GM12878 (cell line): ENCODE results near the gene COX4I2. TPM values are rescaled to one million over a fixed set of nuclear protein-coding genes. Genes with fewer than 3 reads are reported as not detected.
A peak's percentile ranks its signal among the peaks of the same experiment; 100 is the strongest.

ENCODE experiments used
- ATAC-seq: fragments of 200-7000 bp; cut with Tn5 transposase; 3 replicates; pipeline ENCODE4 v1.9.1; 2020; ENCODE audit warnings: mild to moderate bottlenecking, moderate library complexity
- BruUV-seq: library from RNA; stranded (reverse); fragments of 400-500 nt; replicated peaks from 2 replicates; lab custom pipeline; 2021; lab: Mats Ljungman, UMichigan
- CTCF ChIA-PET: fragments of 300-600 bp; sonication (Branson Sonifier 250); formaldehyde crosslinking; extraction: SDS; loops from one replicate; lab custom pipeline; 2021; ENCODE audit warnings: inconsistent platforms; lab: Yijun Ruan, JAX
- POLR2A ChIA-PET: fragments of 350-600 bp; formaldehyde crosslinking; extraction: SDS; loops from one replicate; lab custom pipeline; 2021; ENCODE audit warnings: inconsistent platforms; lab: Charles Lee
- RAD21 ChIA-PET: fragments of 300-600 bp; sonication (Branson Sonifier 250); formaldehyde crosslinking; loops from one replicate; lab custom pipeline; 2023; ENCODE audit warnings: antibody characterized with exemption; ENCODE audit not compliant: unreplicated experiment; lab: Charles Lee
- SMC1A ChIA-PET: fragments of 300-600 bp; sonication (Branson Sonifier 250); formaldehyde crosslinking; loops from one replicate; lab custom pipeline; 2023; ENCODE audit not compliant: unreplicated experiment, uncharacterized antibody; lab: Charles Lee
- DNase-seq: peaks from one replicate; pipeline ENCODE4 v3.0.0-alpha.2; 2011; ENCODE audit warnings: low read depth, low spot score
- FAIRE-seq: peaks from 3 replicates; lab custom pipeline; 2011; peaks lifted over from hg19 to GRCh38; lab: Jason Lieb, UNC
- H2AFZ ChIP-seq: 2 replicates; pipeline ENCODE4 v1.6.0; 2011; ENCODE audit warnings: low read depth, low read length, control low read depth; ENCODE audit not compliant: control insufficient read depth
- H3K27ac ChIP-seq: 2 replicates; pipeline ENCODE4 v1.5.1; 2011; ENCODE audit warnings: control low read depth; ENCODE audit not compliant: control insufficient read depth, insufficient read depth
- H3K27me3 ChIP-seq, 2 experiments: replicated peaks in 1 of 2; 2 replicates each; pipeline versions ENCODE4 v1.6.0 to v1.6.1; 2011; ENCODE audit warnings: low read length in 1 of 2; ENCODE audit not compliant: control insufficient read depth in 2 of 2, insufficient read depth in 2 of 2
- H3K36me3 ChIP-seq, 2 experiments: 2 replicates each; pipeline ENCODE4 v1.5.1; 2011; ENCODE audit warnings: low read length in 1 of 2; ENCODE audit not compliant: control insufficient read depth in 2 of 2, insufficient read depth in 2 of 2
- H3K4me1 ChIP-seq: 2 replicates; pipeline ENCODE4 v1.6.1; 2011; ENCODE audit warnings: mild to moderate bottlenecking, low read length, moderate library complexity, mixed read lengths; ENCODE audit not compliant: control insufficient read depth, insufficient read depth
- H3K4me2 ChIP-seq: 2 replicates; pipeline ENCODE4 v1.6.0; 2011; ENCODE audit warnings: control low read depth; ENCODE audit not compliant: control insufficient read depth, insufficient read depth
- H3K4me3 ChIP-seq: fragments of 200-600 bp; sonication (generic); 2 replicates; pipeline ENCODE4 v1.5.1; 2016
- H3K79me2 ChIP-seq: 2 replicates; pipeline ENCODE4 v1.6.0; 2011; ENCODE audit warnings: low read length; ENCODE audit not compliant: control insufficient read depth, insufficient read depth
- H3K9ac ChIP-seq: 2 replicates; pipeline ENCODE4 v1.8.0; 2011; ENCODE audit warnings: low read length, control low read depth, mixed read lengths; ENCODE audit not compliant: control insufficient read depth, insufficient read depth
- H3K9me3 ChIP-seq: replicated peaks from 3 replicates; pipeline ENCODE4 v1.5.1; 2011; ENCODE audit warnings: mild to moderate bottlenecking, low read length; ENCODE audit not compliant: control insufficient read depth, insufficient read depth
- H4K20me1 ChIP-seq: 2 replicates; pipeline ENCODE4 v1.6.0; 2011; ENCODE audit not compliant: control insufficient read depth, insufficient read depth
- CBFB ChIP-seq: IDR thresholded peaks from 2 replicates; pipeline ENCODE4 v1.6.1; 2016; ENCODE audit warnings: antibody characterized with exemption, low read depth
- FOXK2 ChIP-seq: fragments of 450-650 bp; IDR thresholded peaks from 2 replicates; pipeline ENCODE4 v1.6.1; 2017; ENCODE audit warnings: mild to moderate bottlenecking, moderate library complexity
- IKZF1 ChIP-seq: fragments of 450-650 bp; conservative IDR thresholded peaks from 2 replicates; pipeline ENCODE4 v1.6.1; 2017; ENCODE audit warnings: antibody characterized with exemption, mild to moderate bottlenecking
- MTA3 ChIP-seq: IDR thresholded peaks from 2 replicates; pipeline ENCODE4 v1.6.1; 2012; ENCODE audit warnings: low read length, inconsistent platforms, borderline replicate concordance
- ZNF384 ChIP-seq: IDR thresholded peaks from 2 replicates; pipeline ENCODE4 v1.6.1; 2012; ENCODE audit warnings: low read depth, mild to moderate bottlenecking, low read length, improper control_type of control experiment, borderline replicate concordance
- ZSCAN29 ChIP-seq: fragments of 450-650 bp; IDR thresholded peaks from 2 replicates; pipeline ENCODE4 v1.6.1; 2017; ENCODE audit warnings: mild to moderate bottlenecking, moderate library complexity
- WGBS: methylation state at CpG from one replicate; pipeline ENCODE4 v1.1.6; 2016; ENCODE audit warnings: low lambda C conversion rate; ENCODE audit not compliant: insufficient replicate concordance, insufficient coverage; ENCODE audit errors: missing lambda C conversion rate; 5-methylcytosine and 5-hydroxymethylcytosine counted together
- in situ Hi-C: fragments of 300-500 bp; cut with MboI; formaldehyde crosslinking; loops from 9 replicates; pipeline ENCODE4 v1.14.3; 2018; ENCODE audit warnings: mixed read lengths
- intact Hi-C: fragments of 100-400 bp; cut with micrococcal nuclease; formaldehyde crosslinking; loops from one replicate; pipeline ENCODE4 v1.14.2; 2022; ENCODE audit not compliant: unreplicated experiment
- polyA plus RNA-seq, 11 experiments: library from polyadenylated mRNA; depleted of rRNA in 4 of 11; unstranded in 6 of 11; stranded (reverse) in 5 of 11; fragments of >200 nt; fragmentation: Nextera tagmentation in 4 of 11; fragmentation: Illumina TruSeq in 1 of 11; extraction: Ambion mirVana in 4 of 11; extraction: Trizol in 1 of 11; gene quantifications; 1 replicate in 1 of 11; 2 replicates in 10 of 11; pipeline versions ENCODE4 v1.2.1 to v1.2.3, GENCODE V29; 2011 to 2016; ENCODE audit warnings: inconsistent platforms in 2 of 11, missing spikeins in 2 of 11, low read depth in 1 of 11
- total RNA-seq, 4 experiments: library from RNA; depleted of rRNA in 3 of 4; stranded (reverse); fragments of >200 nt in 3 of 4; fragmentation: Illumina TruSeq in 1 of 4; extraction: Trizol in 1 of 4; gene quantifications; 2 replicates each; pipeline versions ENCODE4 v1.2.1 to v1.2.3, GENCODE V29; 2013 to 2021
- TF ChIP-seq, protein P1 (sequence below): fragments of 450-650 bp; IDR thresholded peaks from 2 replicates; pipeline ENCODE4 v1.6.1; 2016; ENCODE audit warnings: mild to moderate bottlenecking

The COX4I2 gene
- total and polyA plus RNA-seq, 10 of the 15 experiments (the other 5 are each of a cell fraction or from before 2014, with no cell fraction given) = not detected

GRCh38 chr20:31594558-31595379 lies 42.9 kb upstream of the COX4I2 start:
- Histone ChIP-seq H4K20me1 (no peaks in the 10 kb centered on the region), H3K4me3 (no peak overlapping the region), H3K4me2 (no peak overlapping the region; the same call in 1 of the 2 replicates), H3K27ac (no peak overlapping the region), H3K9ac (no peak overlapping the region), H3K9me3 (no peaks in the 10 kb centered on the region), H2AFZ (no peak overlapping the region), H3K4me1 (peaks cover 6% of the 10 kb centered on the region), H3K79me2 (no peaks in the 10 kb centered on the region), H3K36me3 (no peaks in the 10 kb centered on the region), H3K27me3 (no peaks in the 10 kb centered on the region)
- DNase-seq = no peak
- BruUV-seq = no TSS peak
- no peak for FAIRE-seq
- 71% methylated on average over 11 of the region's 11 CpGs for WGBS
- TF ChIP-seq ZSCAN29 (no peak), FOXK2 (0 out of 2 replicates have a peak, but pooled peaks have one; percentile 36), MTA3 (no peak), ZNF384 (no peak), CBFB (no peak), IKZF1 (no peak)
- TF ChIP-seq, protein P1, sequence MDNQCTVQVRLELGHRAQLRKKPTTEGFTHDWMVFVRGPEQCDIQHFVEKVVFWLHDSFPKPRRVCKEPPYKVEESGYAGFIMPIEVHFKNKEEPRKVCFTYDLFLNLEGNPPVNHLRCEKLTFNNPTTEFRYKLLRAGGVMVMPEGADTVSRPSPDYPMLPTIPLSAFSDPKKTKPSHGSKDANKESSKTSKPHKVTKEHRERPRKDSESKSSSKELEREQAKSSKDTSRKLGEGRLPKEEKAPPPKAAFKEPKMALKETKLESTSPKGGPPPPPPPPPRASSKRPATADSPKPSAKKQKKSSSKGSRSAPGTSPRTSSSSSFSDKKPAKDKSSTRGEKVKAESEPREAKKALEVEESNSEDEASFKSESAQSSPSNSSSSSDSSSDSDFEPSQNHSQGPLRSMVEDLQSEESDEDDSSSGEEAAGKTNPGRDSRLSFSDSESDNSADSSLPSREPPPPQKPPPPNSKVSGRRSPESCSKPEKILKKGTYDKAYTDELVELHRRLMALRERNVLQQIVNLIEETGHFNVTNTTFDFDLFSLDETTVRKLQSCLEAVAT = peak; percentile 88
- ChIA-PET RAD21 (interaction anchor here (2.0 kb wide), 1 partner anchor 22 kb away, joined by 5 read pairs; no protein-coding TSS in a partner anchor), SMC1A (no interaction called here), CTCF (no interaction called here), POLR2A (no interaction called here)
- intact Hi-C loops (no loop called here), in situ Hi-C loops (no loop called here)
- ATAC-seq = no peak
